Neuronal stem cell (in vitro differentiated cells): ENCODE results near the gene MIGA2.

Experiments
- DNase-seq: peaks from one replicate; pipeline ENCODE4 v3.0.0-alpha.2; 2013; ENCODE audit warnings: low spot score
- H2AFZ ChIP-seq: one replicate; pipeline ENCODE4 v1.6.1; 2013; ENCODE audit warnings: mild to moderate bottlenecking, low read length, inconsistent platforms
- H2AK5ac ChIP-seq: 2 replicates; pipeline ENCODE4 v1.6.1; 2013; ENCODE audit warnings: low read depth, mild to moderate bottlenecking, inconsistent platforms, low read length, moderate library complexity, mixed read lengths
- H2BK120ac ChIP-seq: 2 replicates; pipeline ENCODE4 v1.6.1; 2013; ENCODE audit warnings: low read depth, mild to moderate bottlenecking, inconsistent platforms, low read length, moderate library complexity, mixed read lengths
- H2BK12ac ChIP-seq: one replicate; pipeline ENCODE4 v1.6.1; 2013; ENCODE audit warnings: low read length, inconsistent platforms
- H2BK15ac ChIP-seq: 2 replicates; pipeline ENCODE4 v1.6.1; 2013; ENCODE audit warnings: mild to moderate bottlenecking, low read length, inconsistent platforms, mixed read lengths
- H2BK5ac ChIP-seq: one replicate; pipeline ENCODE4 v1.6.1; 2013; ENCODE audit warnings: inconsistent platforms, mild to moderate bottlenecking, low read length, moderate library complexity
- H3K14ac ChIP-seq: one replicate; pipeline ENCODE4 v1.6.1; 2013; ENCODE audit warnings: low read length, inconsistent platforms
- H3K18ac ChIP-seq: 2 replicates; pipeline ENCODE4 v1.6.1; 2013; ENCODE audit warnings: low read length, inconsistent platforms
- H3K23ac ChIP-seq: 2 replicates; pipeline ENCODE4 v1.6.1; 2013; ENCODE audit warnings: low read depth, mild to moderate bottlenecking, mixed read lengths, low read length, inconsistent platforms; ENCODE audit not compliant: poor library complexity
- H3K27ac ChIP-seq: replicated peaks from 3 replicates; pipeline ENCODE4 v1.5.1; 2013; ENCODE audit warnings: low read length, inconsistent platforms
- H3K27me3 ChIP-seq, 3 experiments: 2 replicates each; pipeline ENCODE4 v1.6.1; 2013; ENCODE audit warnings: low read length in 3 of 3, mild to moderate bottlenecking in 2 of 3, inconsistent platforms in 1 of 3, low read depth in 1 of 3, mixed read lengths in 1 of 3, moderate library complexity in 1 of 3; ENCODE audit not compliant: control insufficient read depth in 3 of 3, insufficient read depth in 3 of 3
- H3K36me3 ChIP-seq, 2 donors: replicated peaks in 1 of 2; 2 replicates each; pipeline ENCODE4 v1.6.1; 2013; ENCODE audit warnings: low read length in 2 of 2; ENCODE audit not compliant: control insufficient read depth in 2 of 2, insufficient read depth in 2 of 2
- H3K4ac ChIP-seq: 2 replicates; pipeline ENCODE4 v1.6.1; 2013; ENCODE audit warnings: inconsistent platforms, mild to moderate bottlenecking, low read length, moderate library complexity
- H3K4me1 ChIP-seq, 2 donors: 1 replicate in 1 of 2; 2 replicates in 1 of 2; pipeline ENCODE4 v1.6.1; 2013; ENCODE audit warnings: low read length in 2 of 2, low read depth in 1 of 2; ENCODE audit not compliant: control insufficient read depth in 2 of 2, insufficient read depth in 1 of 2
- H3K4me2 ChIP-seq: one replicate; pipeline ENCODE4 v1.6.1; 2013; ENCODE audit warnings: mild to moderate bottlenecking, low read length, inconsistent platforms; ENCODE audit not compliant: insufficient read depth, poor library complexity, severe bottlenecking
- H3K4me3 ChIP-seq, 2 donors: 2 replicates each; pipeline ENCODE4 v1.5.1; 2013; ENCODE audit warnings: low read length in 2 of 2, mild to moderate bottlenecking in 2 of 2, inconsistent platforms in 1 of 2, moderate library complexity in 1 of 2
- H3K79me1 ChIP-seq: one replicate; pipeline ENCODE4 v1.6.1; 2013; ENCODE audit warnings: low read depth, mild to moderate bottlenecking, inconsistent platforms, low read length, moderate library complexity
- H3K9ac ChIP-seq: one replicate; pipeline ENCODE4 v1.6.1; 2013; ENCODE audit warnings: mild to moderate bottlenecking, low read depth, low read length, inconsistent platforms; ENCODE audit not compliant: poor library complexity
- H3K9me3 ChIP-seq, 2 donors: replicated peaks in 1 of 2; 2 replicates each; pipeline versions ENCODE3 to v1.6.1; 2013; ENCODE audit warnings: low read length in 2 of 2, mild to moderate bottlenecking in 2 of 2, inconsistent platforms in 1 of 2, low read depth in 1 of 2, mixed read lengths in 1 of 2, moderate library complexity in 1 of 2; ENCODE audit not compliant: control insufficient read depth in 2 of 2, insufficient read depth in 1 of 2
- H4K8ac ChIP-seq: one replicate; pipeline ENCODE4 v1.6.1; 2013; ENCODE audit warnings: low read depth, mild to moderate bottlenecking, inconsistent platforms, low read length, moderate library complexity
- H4K91ac ChIP-seq: one replicate; pipeline ENCODE4 v1.6.1; 2013; ENCODE audit warnings: low read length, low read depth, mild to moderate bottlenecking, inconsistent platforms; ENCODE audit not compliant: poor library complexity
- WGBS, 2 donors: extraction: QIAGEN DNeasy Blood & Tissue Kit; methylation state at CpG; one replicate each; pipeline ENCODE4 v1.1.7; 2013; ENCODE audit warnings: missing lambda C conversion rate in 2 of 2, mixed read lengths in 1 of 2; ENCODE audit not compliant: insufficient read length in 2 of 2, insufficient replicate concordance in 1 of 2; ENCODE audit errors: extremely low coverage in 2 of 2; 5-methylcytosine and 5-hydroxymethylcytosine counted together

Gene MIGA2

GRCh38 chr9:129038109-129038852 is 1.9 kb downstream of the MIGA2 start:
- no peak for DNase-seq
- Histone ChIP-seq H3K18ac (no peak overlapping the region), H3K4me2 (no peak overlapping the region), H2BK5ac (no peak overlapping the region), H3K36me3 (peaks cover 16 to 18% of the 10 kb centered on the region in 2 donors), H3K27me3 (no peaks in the 10 kb centered on the region), H3K14ac (no peak overlapping the region), H3K4me1 (peaks cover 10 to 18% of the 10 kb centered on the region in 2 donors), H3K4ac (no peak overlapping the region), H2AK5ac (no peak overlapping the region), H4K8ac (no peak overlapping the region), H3K4me3 (peak overlapping the region in 1 of 2 donors; percentile 98), H2BK15ac (no peak overlapping the region), H3K9me3 (peaks cover 0 to 2% of the 10 kb centered on the region in 2 donors), H4K91ac (no peak overlapping the region), H3K9ac (no peak overlapping the region), H3K27ac (no peak overlapping the region), H3K23ac (no peak overlapping the region), H3K79me1 (peaks cover 10% of the 10 kb centered on the region), H2BK12ac (no peak overlapping the region), H2AFZ (no peak overlapping the region), H2BK120ac (no peak overlapping the region)
- no CpG with 5 or more reads among the region's 8 CpGs for WGBS, 2 donors

- no peak overlapping the region for H3K27ac ChIP-seq
- no CpG with 5 or more reads among the region's 12 CpGs for WGBS, 2 donors
- H3K4ac ChIP-seq, result peak overlapping the region; percentile 26
- peak overlapping the region; percentile 80 for H3K23ac ChIP-seq
- H3K27me3 ChIP-seq, result no peaks in the 10 kb centered on the region
- H3K4me3 ChIP-seq, result no peak overlapping the region
- H2BK5ac ChIP-seq, result no peak overlapping the region
- no peak overlapping the region for H2AK5ac ChIP-seq
- H2BK15ac ChIP-seq, result no peak overlapping the region
- no peak overlapping the region for H2BK12ac ChIP-seq
- H3K79me1 ChIP-seq, result peaks cover 10% of the 10 kb centered on the region
- H2BK120ac ChIP-seq, result no peak overlapping the region
- peaks cover 0 to 2% of the 10 kb centered on the region in 2 donors for H3K9me3 ChIP-seq
- H4K8ac ChIP-seq, result no peak overlapping the region
- H4K91ac ChIP-seq, result no peak overlapping the region
- no peak overlapping the region for H3K4me2 ChIP-seq
- H3K4me1 ChIP-seq, result peaks cover 10 to 18% of the 10 kb centered on the region in 2 donors
- DNase-seq, result no peak
- H3K14ac ChIP-seq, result no peak overlapping the region
- H3K36me3 ChIP-seq, result peaks cover 16 to 27% of the 10 kb centered on the region in 2 donors
- no peak overlapping the region for H3K9ac ChIP-seq
- no peak overlapping the region for H2AFZ ChIP-seq
- H3K18ac ChIP-seq, result peak overlapping the region; percentile 28
These were observed 3.8 kb downstream of the MIGA2 start for GRCh38 chr9:129040113-129040643.

GRCh38 chr9:129042016-129042415 is 5.6 kb downstream of the MIGA2 start:
- Histone ChIP-seq H2AK5ac (no peak overlapping the region), H3K14ac (no peak overlapping the region), H2BK120ac (no peak overlapping the region), H3K4me2 (no peak overlapping the region), H2BK15ac (no peak overlapping the region), H3K4me1 (peaks cover 10 to 14% of the 10 kb centered on the region in 2 donors), H4K8ac (no peak overlapping the region), H3K27me3 (no peaks in the 10 kb centered on the region), H2BK12ac (no peak overlapping the region), H3K36me3 (peaks cover 16 to 32% of the 10 kb centered on the region in 2 donors), H4K91ac (no peak overlapping the region), H3K4ac (no peak overlapping the region), H3K79me1 (peaks cover 5% of the 10 kb centered on the region), H2BK5ac (no peak overlapping the region), H3K23ac (no peak overlapping the region), H3K9ac (no peak overlapping the region), H3K18ac (no peak overlapping the region), H2AFZ (no peak overlapping the region), H3K4me3 (no peak overlapping the region), H3K27ac (no peak overlapping the region), H3K9me3 (peaks cover 0 to 2% of the 10 kb centered on the region in 2 donors)
- DNase-seq, result no peak
- WGBS, 2 donors, result no CpG with 5 or more reads among the region's 16 CpGs

- Histone ChIP-seq H3K4me1 (no peaks in the 10 kb centered on the region), H2AK5ac (no peak overlapping the region), H2BK5ac (no peak overlapping the region), H2BK15ac (no peak overlapping the region), H3K79me1 (peaks cover 2% of the 10 kb centered on the region), H3K14ac (no peak overlapping the region), H3K9ac (no peak overlapping the region), H3K27ac (no peak overlapping the region), H3K4me2 (peak overlapping the region; percentile 11), H2AFZ (no peak overlapping the region), H3K23ac (peak overlapping the region; percentile 80), H3K36me3 (peaks cover 22 to 44% of the 10 kb centered on the region in 2 donors), H3K9me3 (peaks cover 0 to 2% of the 10 kb centered on the region in 2 donors), H4K8ac (peak overlapping the region; percentile 82), H3K27me3 (no peaks in the 10 kb centered on the region), H2BK12ac (no peak overlapping the region), H2BK120ac (no peak overlapping the region), H3K4me3 (no peak overlapping the region), H4K91ac (no peak overlapping the region), H3K18ac (no peak overlapping the region), H3K4ac (no peak overlapping the region)
- no CpG with 5 or more reads among the region's 8 CpGs for WGBS, 2 donors
- DNase-seq, result no peak
These were observed 16.2 kb downstream of the MIGA2 start for GRCh38 chr9:129052592-129052991.
